Posterior cingulate gyrus (tissue), 11 donors: ENCODE measurements around the gene MCF2L2.

ENCODE experiments used
- DNase-seq, 10 donors: peaks; one replicate each; pipeline versions ENCODE4 v3.0.0 to v3.0.0-alpha.2; 2020 to 2021; ENCODE audit warnings: mixed read lengths in 3 of 10
- intact Hi-C: fragments of 100-400 bp; cut with DNase I; formaldehyde crosslinking; loops from one replicate; pipeline ENCODE4 v1.15.1; 2023

MCF2L2 gene

DNA sequence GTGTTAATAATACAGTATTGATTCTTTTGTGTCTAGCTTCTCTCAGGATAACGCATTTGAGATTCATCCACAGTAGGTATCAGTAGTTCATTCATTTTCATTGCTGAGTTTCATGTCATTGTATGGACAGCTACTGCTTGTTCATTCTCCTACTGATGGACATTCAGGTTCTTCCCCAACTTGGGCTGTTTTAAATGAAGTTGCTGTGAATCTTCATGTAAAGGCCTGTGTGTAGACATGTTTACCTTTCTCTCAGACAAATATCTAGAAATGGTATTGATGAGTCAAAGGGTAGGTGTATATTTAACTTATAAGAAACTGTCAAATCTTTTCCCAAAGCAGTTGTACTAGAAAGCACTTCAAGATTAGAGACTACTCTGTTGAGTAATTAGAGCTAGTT lies 26.7 kb downstream of the MCF2L2 start:
- intact Hi-C loops, result no loop called here
- DNase-seq, result no peak

DNA sequence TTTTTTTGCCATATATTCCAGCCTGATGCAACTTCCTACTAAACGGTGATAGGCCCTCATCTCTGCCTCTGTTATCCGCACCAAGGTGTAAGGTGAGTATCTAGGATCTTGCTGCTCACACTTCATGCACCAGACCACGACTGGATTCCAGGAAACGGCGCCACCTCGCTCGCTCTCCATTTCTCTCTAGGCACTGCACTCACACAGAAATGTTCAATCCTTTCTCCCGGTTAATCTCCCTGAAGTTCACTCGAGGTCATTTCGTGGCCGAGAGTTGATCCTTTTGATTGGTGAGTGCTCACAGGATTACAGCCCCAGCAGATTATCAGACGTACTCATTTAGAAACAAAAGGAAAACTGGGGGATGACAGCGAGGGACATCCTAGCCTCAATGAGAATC lies 28.1 kb downstream of the MCF2L2 start:
- intact Hi-C loops, result no loop called here
- DNase-seq, result no peak

DNA sequence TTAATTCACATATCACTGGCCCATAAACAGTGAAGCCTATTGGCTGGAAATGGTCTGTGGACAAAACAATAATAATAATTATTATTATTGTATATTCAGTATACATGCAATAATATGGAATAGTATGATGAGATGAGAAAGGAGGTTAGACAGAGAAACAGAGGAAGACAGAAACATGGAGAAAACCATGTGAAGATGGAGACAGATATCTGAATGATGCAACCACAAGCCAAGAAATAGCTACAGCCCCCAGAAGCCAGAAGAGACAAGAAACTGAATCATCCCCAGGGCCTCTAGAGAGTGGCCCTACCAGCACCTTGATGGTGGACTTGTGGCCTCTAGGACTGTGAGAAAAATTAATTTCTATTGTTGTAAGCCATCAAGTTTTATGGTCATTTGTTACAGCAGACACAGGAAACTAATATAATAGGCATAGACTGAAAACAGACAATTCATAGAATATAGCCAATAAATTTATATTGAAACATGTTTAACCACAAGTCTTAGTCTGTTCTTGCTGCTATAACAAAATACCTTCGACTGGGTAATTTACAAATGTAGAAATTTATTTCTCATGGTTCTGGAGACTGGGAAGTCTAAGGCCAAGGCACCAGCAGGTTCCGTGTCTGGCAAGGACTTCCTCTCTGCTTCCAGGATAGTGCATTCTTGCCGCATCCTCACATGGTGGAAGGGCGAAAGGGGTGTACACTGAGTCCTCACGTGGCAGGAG lies 31.6 kb downstream of the MCF2L2 start:
- no peak for DNase-seq
- intact Hi-C loops, result no loop called here

DNA sequence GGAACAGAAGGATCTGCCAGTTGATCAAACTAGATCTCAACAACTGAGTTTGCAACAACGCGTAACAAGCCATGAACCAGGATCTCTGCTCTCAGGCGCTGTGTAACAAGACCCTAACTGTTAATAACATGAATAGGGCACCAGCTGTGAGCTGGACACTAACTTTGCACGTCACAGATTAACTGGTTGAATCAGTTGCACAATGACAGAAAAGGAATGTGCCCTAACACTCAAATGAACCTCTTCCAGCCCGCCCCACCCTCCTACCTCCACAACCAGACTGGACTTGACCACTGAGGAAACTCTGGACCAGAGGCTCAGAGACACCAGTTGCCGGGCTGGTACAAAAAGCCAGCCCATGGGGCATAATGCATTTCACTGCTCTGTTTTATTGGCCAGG lies 34.3 kb downstream of the MCF2L2 start:
- intact Hi-C loops, result no loop called here
- DNase-seq, result no peak

DNA sequence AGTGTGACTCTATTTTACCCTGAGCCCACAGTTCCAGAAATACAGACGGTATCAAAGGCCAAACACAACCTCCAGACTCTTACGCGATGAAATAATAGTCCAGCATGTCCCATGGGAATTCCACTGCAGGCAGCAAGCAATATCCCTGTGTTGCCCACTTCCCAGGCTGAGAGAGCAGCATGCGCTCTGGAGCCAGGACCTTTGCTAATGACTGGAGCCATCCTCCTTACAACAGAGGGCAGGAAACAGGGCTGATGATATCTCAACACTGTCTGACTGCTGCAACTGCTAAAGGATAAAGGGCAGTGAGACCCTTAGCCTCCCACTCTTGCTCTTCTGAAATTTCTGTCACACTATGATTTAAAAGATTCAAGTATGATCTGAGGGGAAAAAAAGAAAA lies 34.8 kb downstream of the MCF2L2 start:
- intact Hi-C loops, result no loop called here
- DNase-seq, result no peak

DNA sequence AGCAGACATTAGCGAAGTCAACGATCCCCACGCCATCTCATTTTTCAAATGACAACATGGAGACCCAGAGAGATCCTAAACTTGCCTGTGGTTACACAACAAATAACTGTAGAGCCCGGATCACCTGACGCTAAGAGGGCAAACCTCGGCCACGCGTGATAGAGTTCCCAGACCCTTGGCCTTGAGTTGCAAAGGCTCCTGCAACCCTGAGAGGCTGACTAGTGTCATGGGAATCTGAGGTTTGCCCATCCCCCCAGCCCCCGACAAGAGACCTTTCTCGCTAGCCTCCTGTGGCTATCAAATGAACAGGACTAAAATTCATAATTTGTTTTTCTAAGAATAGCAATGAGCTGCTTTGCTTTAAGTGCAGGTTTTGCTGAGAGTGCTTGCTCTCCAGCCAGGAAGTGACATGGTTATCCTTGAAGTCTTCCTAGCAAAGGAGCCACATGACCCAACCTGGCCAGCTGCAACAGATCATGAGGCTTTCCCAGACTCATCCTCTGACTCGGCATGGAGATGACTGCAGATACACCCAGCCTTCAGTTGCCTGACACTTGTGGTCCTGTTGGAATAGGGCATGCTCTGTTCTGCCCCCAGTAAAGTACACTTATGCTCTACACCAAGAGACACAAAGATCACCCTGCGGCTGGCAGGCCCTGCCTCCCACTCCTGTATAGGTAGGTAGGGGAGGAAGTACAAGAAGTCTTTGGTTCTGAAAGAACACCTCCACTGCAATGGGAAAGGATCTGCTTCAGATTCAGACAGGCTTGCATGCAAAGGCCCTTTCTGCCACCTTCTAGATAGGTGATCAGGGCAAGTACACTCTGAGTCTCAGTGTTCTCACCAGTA lies 36.0 kb downstream of the MCF2L2 start:
- intact Hi-C loops, result no loop called here
- no peak for DNase-seq

DNA sequence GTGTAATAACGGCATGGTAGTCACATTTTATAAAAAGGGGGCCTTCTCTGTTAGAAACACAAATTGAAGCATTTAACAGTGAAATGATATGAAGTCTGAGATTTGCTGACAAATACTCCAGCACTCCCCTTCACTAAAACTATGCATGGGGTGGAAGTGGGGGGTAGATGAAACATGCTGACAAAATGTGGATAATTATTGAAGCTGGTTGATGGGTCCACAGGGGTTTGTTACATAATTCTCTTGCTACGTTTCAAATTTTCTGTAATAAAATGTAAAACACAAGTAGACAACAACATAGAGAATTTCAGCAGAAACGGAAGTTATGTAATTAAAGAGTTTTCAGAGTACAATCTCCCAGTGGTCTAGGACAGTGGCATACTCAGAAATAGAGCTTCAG lies 37.0 kb downstream of the MCF2L2 start:
- no peak for DNase-seq
- intact Hi-C loops, result no loop called here

DNA sequence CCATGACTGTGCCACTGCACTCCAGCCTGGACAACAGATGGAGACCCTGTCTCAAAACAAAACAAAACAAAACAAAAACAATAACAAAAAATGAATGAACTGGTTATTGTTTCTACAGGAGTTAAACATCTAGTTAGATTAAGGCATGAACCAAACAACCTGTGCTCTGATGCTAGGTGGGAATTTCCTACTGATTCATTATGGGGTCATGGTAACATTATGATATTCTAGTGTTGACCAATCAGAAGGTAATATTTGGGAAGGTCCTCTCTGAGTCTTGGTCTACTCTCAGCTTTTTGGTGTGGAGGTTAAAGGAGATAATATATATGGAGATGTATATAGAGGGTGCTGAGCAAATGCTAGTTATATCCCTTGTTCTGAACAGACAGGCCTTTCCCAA lies 37.6 kb downstream of the MCF2L2 start:
- intact Hi-C loops, result no loop called here

DNA sequence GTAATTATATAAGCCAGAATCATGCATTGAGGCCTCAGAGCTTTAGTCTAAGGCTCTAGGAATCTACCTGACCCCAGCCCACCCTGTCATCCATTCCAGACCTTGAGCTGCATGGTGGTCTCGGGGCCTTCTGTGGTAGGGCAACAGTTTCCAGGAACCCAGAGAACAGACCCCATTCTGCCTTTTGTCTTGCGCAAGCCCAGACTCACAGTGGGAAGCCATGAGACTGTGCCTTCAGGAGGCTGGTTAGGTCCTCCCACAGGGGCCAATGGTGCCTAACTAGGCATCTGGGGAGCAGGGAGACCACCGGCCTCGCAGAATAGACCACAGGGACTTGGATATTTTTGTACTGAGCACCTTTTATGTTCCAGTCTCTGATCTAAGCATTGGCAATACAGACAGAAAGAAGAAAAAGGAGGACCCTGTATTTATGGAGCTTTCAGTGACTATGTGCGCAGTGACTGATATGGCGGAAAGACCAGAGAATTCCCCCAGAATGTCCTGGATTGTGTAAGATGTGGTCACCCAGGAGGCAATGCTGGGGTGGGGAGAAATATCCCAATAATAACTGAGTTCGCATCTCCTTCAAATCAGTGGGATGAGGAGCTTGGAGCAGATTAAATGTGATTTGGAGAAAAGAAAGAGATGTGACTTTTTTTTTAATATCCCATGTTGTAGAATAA lies 40.1 kb downstream of the MCF2L2 start:
- intact Hi-C loops, result loop anchor here (10.0 kb wide), 1 partner anchor 674 kb away; no protein-coding TSS in a partner anchor
- DNase-seq, result no peak

More for the DNA sequence above, 37.6 kb downstream of the MCF2L2 start:
- no peak for DNase-seq

DNA sequence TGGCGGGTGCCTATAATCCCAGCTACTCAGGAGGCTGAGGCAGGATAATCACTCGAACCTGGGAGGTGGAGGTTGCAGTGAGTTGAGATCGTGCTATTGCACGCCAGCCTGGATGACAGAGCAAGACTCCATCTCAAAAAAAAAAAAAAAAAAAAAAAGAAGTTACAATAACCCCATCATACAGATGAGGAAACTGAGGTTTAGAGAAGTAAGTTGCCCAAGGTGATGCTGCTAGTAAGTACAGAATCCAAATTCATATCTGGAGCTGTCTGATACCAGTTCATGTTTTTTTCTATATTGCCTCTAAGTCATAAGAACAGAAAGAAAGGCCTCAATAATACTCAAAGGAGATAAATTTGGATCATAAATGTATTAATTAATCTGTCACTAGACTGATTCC lies 40.6 kb downstream of the MCF2L2 start:
- no peak for DNase-seq
- intact Hi-C loops, result loop anchor here (10.0 kb wide), 1 partner anchor 673 kb away; no protein-coding TSS in a partner anchor

DNA sequence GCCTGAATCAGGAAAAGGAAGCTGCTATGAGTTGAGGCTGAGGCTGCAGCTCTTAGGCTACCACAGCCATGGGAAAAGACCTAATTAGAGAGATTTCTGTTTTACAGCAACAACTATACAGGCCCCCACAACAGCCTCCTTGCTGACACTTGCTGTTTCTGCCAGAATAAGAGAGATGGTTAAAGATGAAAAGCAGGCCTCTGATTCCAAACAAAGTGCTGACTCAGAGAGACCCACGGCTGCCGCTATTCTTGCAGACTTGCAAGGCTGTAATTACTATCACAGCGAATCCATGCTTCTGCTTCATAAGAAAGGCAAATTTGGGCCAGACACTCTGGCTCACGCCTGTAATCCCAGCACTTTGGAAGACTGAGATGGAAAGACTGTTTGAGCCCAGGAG lies 41.8 kb downstream of the MCF2L2 start:
- intact Hi-C loops, result loop anchor here (1.0 to 10.0 kb wide), 2 partner anchors 202 to 672 kb away; no protein-coding TSS in a partner anchor
- DNase-seq, result peak in 8 of 10 donors; percentile 17 to 91 (median 41)

DNA sequence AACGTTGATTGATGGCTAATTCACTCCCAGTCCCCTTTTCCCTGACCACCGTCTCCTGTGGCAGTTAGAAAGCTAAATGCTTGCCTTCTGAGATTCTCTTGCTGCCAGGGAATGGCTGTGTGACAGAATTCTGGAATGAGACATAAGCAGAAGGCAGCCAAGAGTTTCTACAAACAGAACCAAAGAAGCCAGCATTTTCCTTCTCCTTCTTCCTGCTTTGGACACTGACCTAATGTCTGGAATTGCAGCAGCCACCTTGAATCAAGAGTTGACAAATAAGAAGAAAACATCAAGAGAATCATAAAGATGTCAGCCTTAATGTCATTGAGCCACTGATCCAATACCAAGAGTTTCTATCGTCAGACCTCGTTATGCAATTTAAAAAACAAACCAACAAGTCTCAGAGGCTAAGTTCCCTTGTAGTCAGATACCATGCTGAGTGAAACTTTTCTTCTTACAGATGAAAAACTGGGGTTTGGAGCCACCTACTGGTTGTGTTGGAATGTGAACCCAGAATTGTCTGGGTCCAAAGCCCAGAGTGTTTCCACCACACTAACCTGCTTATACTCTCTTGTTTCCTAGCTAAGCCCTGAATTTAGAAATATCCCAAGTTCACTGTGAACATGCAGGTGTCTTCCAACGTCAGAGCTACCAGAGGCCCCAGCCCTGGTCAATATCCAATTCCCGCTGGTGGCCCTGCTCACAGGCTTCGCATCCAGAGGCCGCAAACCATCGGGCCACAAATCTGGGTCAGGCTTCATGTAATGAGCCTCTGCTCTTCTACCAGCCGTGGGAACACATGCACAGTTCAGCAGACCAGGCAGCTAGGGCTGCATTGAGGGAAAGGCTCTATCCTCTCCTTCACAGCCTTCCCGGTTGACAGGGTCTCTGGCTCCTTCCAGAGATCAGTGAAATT lies 42.5 kb downstream of the MCF2L2 start:
- DNase-seq, result peak in 6 of 10 donors; percentile 30 to 85 (median 48)
- intact Hi-C loops, result loop anchor here (1.0 to 10.0 kb wide), 2 partner anchors 202 to 671 kb away; no protein-coding TSS in a partner anchor

DNA sequence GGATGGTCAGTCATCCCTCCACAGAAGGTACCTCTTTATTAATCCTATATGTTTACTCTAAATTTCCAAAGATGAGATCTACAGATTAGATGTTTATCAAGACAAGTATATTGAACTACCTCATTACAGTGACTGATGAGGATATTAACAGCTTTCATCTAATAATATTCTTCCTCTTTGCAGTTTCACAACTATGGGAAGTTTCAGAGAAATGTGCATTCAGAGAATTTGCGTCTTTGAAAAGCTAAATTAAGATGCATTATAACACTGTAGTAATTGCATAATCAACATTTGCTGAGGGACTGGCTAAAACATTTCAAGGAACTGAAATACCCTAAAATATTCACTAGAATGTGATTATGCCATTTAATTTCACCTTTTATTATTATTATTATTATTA lies 46.7 kb downstream of the MCF2L2 start:
- intact Hi-C loops, result loop anchor here (1.0 to 10.0 kb wide), 3 partner anchors 197 to 667 kb away; no protein-coding TSS in a partner anchor
- DNase-seq, result no peak

DNA sequence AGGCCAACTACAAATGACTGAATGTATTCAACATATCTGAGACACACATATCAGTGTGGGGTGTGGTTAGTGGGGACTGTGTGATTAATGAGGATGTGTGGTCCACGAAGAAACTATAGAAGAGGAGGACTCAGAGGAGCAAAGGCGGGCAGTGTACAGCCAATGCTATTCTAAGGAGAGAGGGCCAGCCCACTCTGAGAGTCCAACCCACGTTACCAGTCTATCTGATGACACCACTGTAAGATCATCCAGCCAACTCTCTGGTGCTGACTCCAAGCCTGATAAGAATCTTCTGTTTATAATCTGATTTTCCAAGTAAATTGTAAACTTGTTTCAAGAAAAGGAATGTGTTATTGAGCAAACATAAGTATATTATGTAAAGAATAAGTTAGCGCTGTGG lies 47.2 kb downstream of the MCF2L2 start:
- intact Hi-C loops, result loop anchor here (10.0 kb wide), 1 partner anchor 666 kb away; no protein-coding TSS in a partner anchor

DNA sequence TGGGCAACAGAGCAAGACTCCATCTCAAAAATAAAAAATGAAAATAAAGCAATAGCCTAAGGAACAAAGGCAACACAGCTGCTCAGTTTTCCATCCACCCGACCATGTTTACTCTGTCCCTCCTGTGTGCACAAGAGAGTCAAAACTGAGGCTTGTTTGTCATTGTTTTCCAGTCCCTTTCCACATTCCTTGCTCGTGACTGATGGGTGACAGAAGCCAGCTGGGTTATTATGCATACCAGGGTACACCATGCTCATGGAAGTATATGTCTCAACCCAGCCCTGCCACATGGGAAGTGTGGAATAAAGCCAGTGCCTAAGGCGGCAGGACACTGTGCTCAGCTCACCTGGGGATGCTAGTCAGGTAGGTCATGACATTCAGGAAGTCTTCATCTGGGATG lies 49.5 kb downstream of the MCF2L2 start:
- intact Hi-C loops, result no loop called here
- no peak for DNase-seq

More for the DNA sequence above, 47.2 kb downstream of the MCF2L2 start:
- DNase-seq, result no peak

DNA sequence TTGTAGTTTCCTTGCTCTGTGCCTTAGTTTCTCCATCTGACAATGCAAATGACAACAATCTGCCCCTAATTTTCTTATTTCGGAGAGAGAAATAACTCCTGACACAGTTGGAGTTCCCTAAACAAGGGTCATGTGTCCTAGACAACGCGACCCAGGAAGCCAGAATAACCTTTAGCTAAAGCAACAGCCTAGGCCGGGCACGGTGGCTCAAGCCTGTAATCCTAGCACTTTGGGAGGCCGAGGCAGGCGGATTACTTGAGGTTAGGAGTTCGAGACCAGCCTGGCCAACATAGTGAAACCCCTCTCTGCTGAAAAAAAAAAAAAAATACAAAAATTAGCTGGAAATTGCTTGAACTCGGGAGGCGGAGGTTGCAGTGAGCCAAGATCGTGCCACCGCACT lies 49.9 kb downstream of the MCF2L2 start:
- intact Hi-C loops, result no loop called here
- no peak for DNase-seq

DNA sequence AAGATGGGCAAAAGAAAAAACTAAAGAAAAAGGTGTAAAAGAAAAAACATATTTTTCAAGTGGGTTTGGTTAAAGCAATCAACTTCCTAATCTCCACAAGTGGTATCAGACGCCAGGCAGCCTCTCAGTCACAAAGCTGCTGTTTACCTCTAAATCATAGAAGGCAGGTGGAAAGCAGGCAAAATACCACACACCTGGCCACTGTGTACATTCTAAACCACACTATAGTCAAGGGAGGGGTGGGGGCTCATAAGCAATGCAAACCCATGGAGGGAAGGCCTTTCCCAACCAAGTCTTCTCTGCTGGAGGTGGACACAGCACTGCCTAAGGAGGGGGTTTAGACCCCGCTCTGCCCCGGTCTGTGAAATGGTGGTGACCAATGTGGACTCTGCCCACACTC lies 50.4 kb downstream of the MCF2L2 start:
- intact Hi-C loops, result no loop called here
- DNase-seq, result no peak

DNA sequence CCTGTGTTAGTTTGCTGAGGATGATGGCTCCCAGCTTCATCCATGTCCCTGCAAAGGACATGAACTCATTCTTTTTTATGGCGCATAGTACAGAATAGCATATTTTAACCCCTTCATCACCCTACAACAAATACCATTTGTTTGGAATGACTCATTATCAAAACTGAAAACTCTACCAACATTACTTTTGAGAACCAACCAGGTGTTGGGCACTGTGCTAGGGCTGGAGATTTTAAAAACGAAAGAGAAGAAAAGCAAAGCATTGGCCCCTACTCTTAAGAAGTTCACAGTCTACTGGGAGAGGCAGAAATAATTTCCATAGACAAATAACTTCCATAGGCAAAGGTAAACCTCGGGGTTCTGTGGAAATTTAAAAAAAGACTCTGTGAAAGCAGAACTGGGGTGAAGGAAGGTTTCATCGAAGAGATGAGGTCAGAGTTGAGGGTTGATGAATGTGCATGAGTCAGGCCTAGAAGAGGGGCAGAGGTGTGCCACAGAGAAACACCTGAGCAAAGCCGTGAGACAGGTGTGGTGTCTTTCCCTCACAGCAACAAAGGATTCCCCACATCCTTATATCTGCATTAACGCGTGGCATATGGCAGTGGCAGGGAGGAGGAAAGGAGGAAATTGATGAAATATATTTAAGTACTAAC lies 51.0 kb downstream of the MCF2L2 start:
- intact Hi-C loops, result no loop called here
- DNase-seq, result no peak

DNA sequence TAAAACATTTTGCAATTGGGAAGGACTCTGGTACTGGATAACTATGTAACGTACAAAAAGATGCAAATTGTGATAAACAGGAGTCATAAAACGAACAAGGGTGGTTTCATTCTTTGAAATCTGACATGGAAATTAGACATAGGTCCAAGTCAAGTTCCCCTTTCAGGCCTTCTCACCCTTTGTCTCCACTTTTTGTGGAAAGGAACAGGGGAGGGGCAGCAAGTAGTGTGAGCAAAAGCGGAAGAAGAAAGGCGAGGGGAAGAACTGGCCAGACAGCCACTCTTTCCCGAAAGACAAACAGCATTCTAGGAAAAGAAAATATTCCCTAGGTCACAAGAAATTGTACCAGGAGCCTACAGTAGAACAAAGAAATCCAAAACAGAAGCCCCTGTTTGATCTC lies 52.6 kb downstream of the MCF2L2 start:
- no peak for DNase-seq
- intact Hi-C loops, result no loop called here
